WTC11 (cell line): ENCODE measurements around the gene WWOX. TPM values are rescaled to one million over a fixed set of nuclear protein-coding genes. Genes with fewer than 3 reads are reported as not detected.

Experiments used
- ATAC-seq: fragments of 200-7000 bp; cut with Tn5 transposase; 2 replicates; pipeline ENCODE4 v1.10.0; 2021; ENCODE audit warnings: mild to moderate bottlenecking, moderate library complexity
- CTCF ChIA-PET: fragments of 300-600 bp; sonication (Branson Sonifier 250); formaldehyde crosslinking; loops from one replicate; lab custom pipeline; 2021; ENCODE audit warnings: antibody characterized with exemption; lab: Charles Lee
- POLR2A ChIA-PET: fragments of 350-600 bp; sonication (Branson Sonifier 250); formaldehyde crosslinking; loops from one replicate; lab custom pipeline; 2021; ENCODE audit warnings: antibody characterized with exemption; lab: Charles Lee
- DNase-seq: peaks from one replicate; pipeline ENCODE4 v3.0.0; 2021; ENCODE audit warnings: low spot score
- H3K27ac Mint-ChIP-seq: 2 replicates; pipeline ENCODE4 v1.8.0; 2021; ENCODE audit warnings: mixed read lengths
- H3K27me3 Mint-ChIP-seq: 2 replicates; pipeline ENCODE4 v1.8.0; 2021; ENCODE audit warnings: low read depth, mild to moderate bottlenecking, moderate library complexity, mixed read lengths
- H3K36me3 Mint-ChIP-seq: 2 replicates; pipeline ENCODE4 v1.8.0; 2021; ENCODE audit warnings: mixed read lengths
- H3K4me1 Mint-ChIP-seq: 2 replicates; pipeline ENCODE4 v1.8.0; 2022; ENCODE audit warnings: mixed read lengths
- H3K4me3 Mint-ChIP-seq: 2 replicates; pipeline ENCODE4 v1.8.0; 2021; ENCODE audit warnings: mild to moderate bottlenecking, moderate library complexity, mixed read lengths
- H3K9me3 Mint-ChIP-seq: 2 replicates; pipeline ENCODE4 v1.8.0; 2021; ENCODE audit warnings: mixed read lengths
- ATF2 ChIP-seq: sonication (generic); formaldehyde crosslinking; IDR thresholded peaks from 2 replicates; pipeline ENCODE4 v1.8.1; 2022; ENCODE audit warnings: low read depth, missing genetic modification reagents, borderline replicate concordance
- CREM ChIP-seq: sonication (generic); formaldehyde crosslinking; IDR thresholded peaks from 2 replicates; pipeline ENCODE4 v1.8.1; 2022; ENCODE audit warnings: mild to moderate bottlenecking, missing genetic modification reagents, moderate library complexity
- GRHL2 ChIP-seq: fragments of 250-450 bp; sonication (Bioruptor Pico); IDR thresholded peaks from 2 replicates; pipeline ENCODE4 v1.8.0; 2022; ENCODE audit warnings: mild to moderate bottlenecking, moderate library complexity; ENCODE audit not compliant: insufficient replicate concordance, severe bottlenecking
- JAZF1 ChIP-seq: fragments of 250-450 bp; sonication (Bioruptor Pico); IDR thresholded peaks from 2 replicates; pipeline ENCODE4 v1.9.0; 2021; ENCODE audit warnings: moderate library complexity, mild to moderate bottlenecking, inconsistent platforms
- MXD4 ChIP-seq: fragments of 250-450 bp; sonication (Bioruptor Pico); IDR thresholded peaks from 2 replicates; pipeline ENCODE4 v1.8.0; 2021; ENCODE audit warnings: mild to moderate bottlenecking, moderate library complexity, borderline replicate concordance
- PRDM15 ChIP-seq: sonication (generic); formaldehyde crosslinking; IDR thresholded peaks from 2 replicates; pipeline ENCODE4 v1.8.0; 2022; ENCODE audit warnings: missing genetic modification reagents
- TP53 ChIP-seq: sonication (generic); formaldehyde crosslinking; IDR thresholded peaks from 2 replicates; pipeline ENCODE4 v1.8.1; 2023; ENCODE audit warnings: mild to moderate bottlenecking, missing genetic modification reagents
- ZBTB43 ChIP-seq: sonication (generic); formaldehyde crosslinking; IDR thresholded peaks from 2 replicates; pipeline ENCODE4 v1.8.1; 2023; ENCODE audit warnings: mild to moderate bottlenecking, missing genetic modification reagents
- ZNF138 ChIP-seq: sonication (generic); formaldehyde crosslinking; conservative IDR thresholded peaks from 2 replicates; pipeline ENCODE4 v1.8.1; 2022; ENCODE audit warnings: mild to moderate bottlenecking, moderate library complexity, missing genetic modification reagents
- ZNF532 ChIP-seq: fragments of 250-450 bp; sonication (Bioruptor Pico); IDR thresholded peaks from 2 replicates; pipeline ENCODE4 v1.9.0; 2021; ENCODE audit warnings: mild to moderate bottlenecking, borderline replicate concordance
- ZSCAN18 ChIP-seq: fragments of 250-450 bp; sonication (Bioruptor Pico); IDR thresholded peaks from 2 replicates; pipeline ENCODE4 v2.1.2; 2022; ENCODE audit warnings: mild to moderate bottlenecking, moderate library complexity
- total RNA-seq: library from RNA; stranded (reverse); gene quantifications from 3 replicates; pipeline ENCODE4 v1.2.3, GENCODE V29; 2021

WWOX gene
- total RNA-seq, 1 experiment from 2014 or later, result 15.7 TPM

- TF ChIP-seq ZSCAN18 (CRISPR knock-in tag) (no peak), JAZF1 (CRISPR knock-in tag) (no peak)
Measured at GRCh38 chr16:78816499-78817195, 717.2 kb downstream of the WWOX start (continued).

- ChIA-PET POLR2A (no interaction called here), CTCF (interaction anchor here (0.7 to 0.9 kb wide), 2 partner anchors 416 to 1709 kb away, joined by 3 to 4 read pairs; no protein-coding TSS in a partner anchor)
- H3K9me3 Mint-ChIP-seq, result peaks cover 16% of the 10 kb centered on the region
- H3K27me3 Mint-ChIP-seq, result no peaks in the 10 kb centered on the region
- TF ChIP-seq ZNF532 (CRISPR knock-in tag) (no peak), PRDM15 (CRISPR knock-in tag) (no peak), CREM (CRISPR knock-in tag) (no peak), ZNF138 (CRISPR knock-in tag) (no peak), ZBTB43 (CRISPR knock-in tag) (no peak), ATF2 (CRISPR knock-in tag) (no peak), GRHL2 (CRISPR knock-in tag) (no peak), MXD4 (no peak), TP53 (no peak)
- ATAC-seq (no peak), DNase-seq (no peak)
- H3K4me3 Mint-ChIP-seq, result no peak overlapping the region
- H3K27ac Mint-ChIP-seq, result no peak overlapping the region
- no peaks in the 10 kb centered on the region for H3K4me1 Mint-ChIP-seq
- no peaks in the 10 kb centered on the region for H3K36me3 Mint-ChIP-seq
Measured at GRCh38 chr16:78817200-78817739, 717.8 kb downstream of the WWOX start.
